ENCODE data around the gene KANK2. TPM values are rescaled to one million over a fixed set of nuclear protein-coding genes. Genes with fewer than 3 reads are reported as not detected.
A peak's percentile ranks its signal among the peaks of the same experiment; 100 is the strongest.

KANK2 gene
- total RNA-seq, 1 experiment from 2014 or later, result 10.9 TPM

GRCh38 chr19:11202488-11203193 lies 5.3 kb upstream of the KANK2 start:
- in situ Hi-C loops (cut with HindIII; ENCODE audit: low pct_unique_long_range_greater_than_20kb, low sequenced_read_pairs), result no loop called here
- no peak for DNase-seq (ENCODE audit: low read depth, low spot score)

- in situ Hi-C loops (cut with HindIII; ENCODE audit: low pct_unique_long_range_greater_than_20kb, low sequenced_read_pairs), result no loop called here
- DNase-seq (ENCODE audit: low read depth, low spot score), result no peak
These were observed 4.4 kb upstream of the KANK2 start for GRCh38 chr19:11201791-11202190.

GRCh38 chr19:11200931-11201330 lies 3.6 kb upstream of the KANK2 start:
- in situ Hi-C loops (cut with HindIII; ENCODE audit: low pct_unique_long_range_greater_than_20kb, low sequenced_read_pairs), result no loop called here

GRCh38 chr19:11200015-11200574 lies 2.8 kb upstream of the KANK2 start:
- in situ Hi-C loops (cut with HindIII; ENCODE audit: low pct_unique_long_range_greater_than_20kb, low sequenced_read_pairs), result no loop called here
- no peak for DNase-seq (ENCODE audit: low read depth, low spot score)

More at GRCh38 chr19:11200931-11201330, 3.6 kb upstream of the KANK2 start:
- no peak for DNase-seq (ENCODE audit: low read depth, low spot score)

- in situ Hi-C loops (cut with HindIII; ENCODE audit: low pct_unique_long_range_greater_than_20kb, low sequenced_read_pairs), result no loop called here
- DNase-seq (ENCODE audit: low read depth, low spot score), result no peak
These were observed 2.2 kb upstream of the KANK2 start for GRCh38 chr19:11199517-11199916.

- in situ Hi-C loops (cut with HindIII; ENCODE audit: low pct_unique_long_range_greater_than_20kb, low sequenced_read_pairs), result no loop called here
- DNase-seq (ENCODE audit: low read depth, low spot score), result no peak
These were observed 1.6 kb upstream of the KANK2 start for GRCh38 chr19:11198769-11199424.

GRCh38 chr19:11198175-11198534 lies 810 bp upstream of the KANK2 start:
- in situ Hi-C loops (cut with HindIII; ENCODE audit: low pct_unique_long_range_greater_than_20kb, low sequenced_read_pairs), result no loop called here
- no peak for DNase-seq (ENCODE audit: low read depth, low spot score)

GRCh38 chr19:11196406-11197287 lies 698 bp downstream of the KANK2 start:
- in situ Hi-C loops (cut with HindIII; ENCODE audit: low pct_unique_long_range_greater_than_20kb, low sequenced_read_pairs), result no loop called here
- no peak for DNase-seq (ENCODE audit: low read depth, low spot score)

GRCh38 chr19:11195681-11196080 lies 1.7 kb downstream of the KANK2 start:
- in situ Hi-C loops (cut with HindIII; ENCODE audit: low pct_unique_long_range_greater_than_20kb, low sequenced_read_pairs), result no loop called here

GRCh38 chr19:11194656-11195558 lies 2.4 kb downstream of the KANK2 start:
- no peak for DNase-seq (ENCODE audit: low read depth, low spot score)
- in situ Hi-C loops (cut with HindIII; ENCODE audit: low pct_unique_long_range_greater_than_20kb, low sequenced_read_pairs), result no loop called here

More at GRCh38 chr19:11195681-11196080, 1.7 kb downstream of the KANK2 start:
- DNase-seq (ENCODE audit: low read depth, low spot score), result no peak

- in situ Hi-C loops (cut with HindIII; ENCODE audit: low pct_unique_long_range_greater_than_20kb, low sequenced_read_pairs), result no loop called here
- no peak for DNase-seq (ENCODE audit: low read depth, low spot score)
These were observed 3.2 kb downstream of the KANK2 start for GRCh38 chr19:11194173-11194572.

- DNase-seq (ENCODE audit: low read depth, low spot score), result no peak
- in situ Hi-C loops (cut with HindIII; ENCODE audit: low pct_unique_long_range_greater_than_20kb, low sequenced_read_pairs), result no loop called here
These were observed 4.1 kb downstream of the KANK2 start for GRCh38 chr19:11192957-11193939.

- no peak for DNase-seq (ENCODE audit: low read depth, low spot score)
- in situ Hi-C loops (cut with HindIII; ENCODE audit: low pct_unique_long_range_greater_than_20kb, low sequenced_read_pairs), result no loop called here
These were observed 5.4 kb downstream of the KANK2 start for GRCh38 chr19:11191934-11192333.

- peak; percentile 29 for DNase-seq (ENCODE audit: low read depth, low spot score)
- in situ Hi-C loops (cut with HindIII; ENCODE audit: low pct_unique_long_range_greater_than_20kb, low sequenced_read_pairs), result no loop called here
These were observed 6.0 kb downstream of the KANK2 start for GRCh38 chr19:11191273-11191755.

GRCh38 chr19:11190501-11190900 lies 6.8 kb downstream of the KANK2 start:
- DNase-seq (ENCODE audit: low read depth, low spot score), result no peak
- in situ Hi-C loops (cut with HindIII; ENCODE audit: low pct_unique_long_range_greater_than_20kb, low sequenced_read_pairs), result no loop called here

GRCh38 chr19:11187441-11187840 lies 9.9 kb downstream of the KANK2 start:
- no peak for DNase-seq (ENCODE audit: low read depth, low spot score)
- in situ Hi-C loops (cut with HindIII; ENCODE audit: low pct_unique_long_range_greater_than_20kb, low sequenced_read_pairs), result no loop called here
